HG03139 (cell line): Measurements from ENCODE around the gene RSU1.
"Not testable (repeated sequence)": the region's sequence is repeated elsewhere in the genome, so short reads cannot be mapped to it uniquely, and the experiment has no call there.

Experiments
- ATAC-seq: cut with Tn5 transposase; IDR thresholded peaks from one replicate; pipeline ENCODE4 v1.9.1; 2021; ENCODE audit not compliant: unreplicated experiment

RSU1 gene

DNA sequence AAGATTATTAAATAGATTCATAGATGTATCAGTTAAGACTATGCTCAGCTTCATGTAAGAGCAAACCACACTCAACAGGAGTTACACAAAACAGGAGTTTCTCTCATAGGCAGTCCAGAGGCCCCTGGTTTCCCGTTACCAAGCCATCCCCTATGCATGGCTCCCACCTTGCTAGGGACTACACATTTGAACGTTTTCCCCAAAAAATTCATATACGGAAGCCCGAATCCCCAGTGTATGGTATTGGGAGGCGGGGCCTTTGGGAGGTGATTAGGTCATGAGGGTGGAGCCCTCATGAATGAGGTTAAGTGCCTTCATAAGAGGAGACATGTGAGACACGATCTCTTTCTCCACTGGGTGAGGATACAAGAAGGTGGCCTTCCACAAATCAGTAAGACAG is 29.1 kb downstream of the RSU1 start:
- ATAC-seq, result no peak

DNA sequence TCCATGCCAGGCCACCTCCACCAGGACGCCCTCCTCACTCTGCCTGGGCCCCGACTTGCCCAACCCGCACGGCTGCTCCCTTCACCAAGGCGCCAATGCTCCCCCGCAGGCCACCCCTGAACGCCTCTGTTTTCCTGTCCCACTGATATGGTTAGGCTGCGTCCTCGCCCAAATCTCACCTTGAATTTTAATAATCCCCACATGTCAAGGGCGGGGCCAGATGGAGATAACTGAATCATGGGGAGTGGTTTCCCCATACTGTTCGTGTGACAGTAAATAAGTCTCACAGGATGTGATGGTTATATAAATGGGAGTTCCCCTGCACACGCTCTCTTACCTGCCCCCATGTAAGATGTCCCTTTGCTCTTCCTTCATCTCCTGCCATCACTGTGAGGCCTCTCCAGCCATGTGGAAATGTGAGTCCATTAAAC is 29.8 kb downstream of the RSU1 start:
- no peak for ATAC-seq

DNA sequence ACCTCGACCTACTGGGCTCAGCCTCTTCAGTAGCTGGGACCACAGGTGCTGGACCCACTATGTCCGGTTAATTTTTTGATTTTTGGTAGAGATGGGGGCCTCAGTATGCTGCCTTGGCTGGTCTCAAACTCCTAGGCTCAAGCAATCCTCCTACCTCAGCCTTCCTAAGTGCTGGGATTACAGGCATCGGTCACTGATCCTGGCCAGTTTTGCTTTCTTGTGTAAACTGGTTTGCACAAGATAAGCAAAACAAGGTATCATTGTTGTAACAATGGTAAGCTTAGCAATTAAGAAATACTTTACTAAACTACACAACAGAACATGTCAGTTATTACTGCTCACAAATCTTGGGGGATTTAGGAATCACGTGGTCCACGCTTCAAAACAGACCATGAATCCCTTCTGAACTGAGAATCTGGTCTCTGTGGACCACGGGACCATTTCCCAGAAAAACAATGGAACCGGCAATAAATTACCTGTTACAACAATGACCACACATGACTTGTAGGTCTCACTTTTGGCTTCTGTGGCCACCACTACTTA is 36.8 kb downstream of the RSU1 start:
- no peak for ATAC-seq

DNA sequence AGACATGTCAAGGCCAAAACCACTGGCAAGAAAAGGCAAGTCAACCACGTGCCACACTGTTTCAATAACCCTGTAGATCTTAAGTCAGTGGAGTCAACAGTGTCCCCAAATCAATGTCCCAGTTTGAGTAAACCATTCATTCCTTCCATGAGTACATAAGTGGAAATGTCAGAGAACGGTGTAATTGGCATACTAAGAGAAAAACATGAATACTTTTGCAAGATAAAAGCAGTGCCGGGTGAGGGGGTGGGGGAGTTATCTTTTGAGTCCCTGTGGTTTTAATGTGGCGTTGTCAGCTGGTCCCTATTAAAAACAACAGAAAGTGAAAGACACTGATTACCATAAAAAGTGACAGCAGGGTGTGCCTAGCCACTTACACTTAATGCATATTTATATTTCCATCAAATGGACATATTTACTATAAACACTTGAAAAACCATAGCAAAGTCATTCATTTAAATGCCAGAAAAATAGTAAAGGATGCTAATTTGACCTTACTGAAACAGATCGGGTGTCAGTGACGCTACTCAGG is 37.8 kb downstream of the RSU1 start:
- ATAC-seq, result no peak

DNA sequence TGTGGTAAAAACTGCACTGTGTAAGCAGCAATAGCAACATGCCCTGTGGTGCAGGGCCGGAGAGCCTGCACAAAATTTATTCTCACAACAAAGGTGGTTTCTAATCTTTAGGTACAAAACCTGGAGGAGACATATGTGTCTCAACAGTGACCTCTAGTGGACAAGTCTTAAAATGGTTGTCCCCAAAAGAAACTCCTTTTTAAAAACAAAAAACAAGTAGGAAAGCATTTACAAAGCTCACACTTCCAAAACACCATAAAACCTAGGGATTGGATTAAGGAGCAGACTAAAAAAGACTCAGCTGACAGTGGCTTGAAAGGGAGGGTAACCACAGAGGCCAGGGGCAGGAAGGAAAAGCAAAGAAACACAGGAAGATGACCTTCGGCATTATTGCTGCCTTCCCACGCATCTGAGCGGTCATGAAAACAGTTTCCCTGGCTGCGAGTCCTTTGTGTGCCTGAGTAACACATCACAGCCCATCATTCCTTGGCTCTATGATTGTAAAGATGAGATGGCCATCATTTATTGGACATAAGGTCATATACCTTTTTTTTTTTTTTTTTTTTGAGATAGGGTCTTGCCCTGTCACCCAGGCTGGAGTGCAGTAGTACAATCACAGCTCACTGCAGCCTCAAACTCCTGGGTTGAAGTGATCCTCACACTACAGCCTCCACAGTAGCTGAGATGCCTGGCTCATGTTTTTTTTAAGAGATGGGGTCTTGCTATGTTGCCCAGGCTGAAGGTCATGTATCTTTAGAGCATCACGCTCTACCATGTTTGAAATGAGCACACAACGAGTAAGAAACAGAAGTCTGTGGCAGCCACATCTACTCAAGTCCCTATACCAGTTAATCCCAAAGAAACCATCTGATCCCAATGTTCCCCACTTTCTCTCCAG is 39.5 kb downstream of the RSU1 start:
- ATAC-seq, result peak; percentile 53

DNA sequence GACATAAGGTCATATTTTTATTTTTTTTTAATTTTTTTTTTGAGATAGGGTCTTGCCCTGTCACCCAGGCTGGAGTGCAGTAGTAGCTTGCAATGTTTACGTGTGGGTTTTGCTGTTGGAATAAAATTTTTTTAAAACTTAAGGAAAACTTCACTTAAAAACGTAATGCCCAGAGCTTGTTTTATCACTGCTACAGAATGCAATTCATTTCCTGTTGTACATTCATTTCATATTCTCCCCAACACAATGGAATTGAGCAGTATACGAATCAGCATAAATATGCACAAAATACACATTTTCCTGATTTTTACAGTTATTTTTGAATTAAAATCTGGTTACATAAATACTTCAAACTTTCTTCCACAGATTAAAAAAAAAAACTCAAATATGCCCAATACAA is 40.3 kb downstream of the RSU1 start:
- ATAC-seq, result no peak

DNA sequence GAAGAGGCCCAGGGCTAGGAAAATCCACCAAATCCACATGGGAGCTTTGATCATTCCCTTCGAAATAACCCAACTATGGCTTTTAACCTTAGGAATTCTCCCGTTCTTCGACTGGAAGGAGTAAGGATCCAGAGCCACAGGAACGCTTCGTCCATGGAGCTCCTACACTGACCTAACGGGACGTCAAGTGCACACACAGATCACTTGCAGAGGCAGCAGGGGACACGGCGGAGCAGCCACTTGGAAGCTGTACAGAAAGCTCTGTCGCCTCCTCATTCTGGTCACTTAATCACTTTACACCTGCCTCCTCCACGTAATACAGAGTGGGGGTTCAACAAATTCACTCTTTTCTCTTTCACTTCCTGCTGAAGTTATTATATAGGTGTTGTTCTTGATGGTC is 43.9 kb downstream of the RSU1 start:
- no peak for ATAC-seq

DNA sequence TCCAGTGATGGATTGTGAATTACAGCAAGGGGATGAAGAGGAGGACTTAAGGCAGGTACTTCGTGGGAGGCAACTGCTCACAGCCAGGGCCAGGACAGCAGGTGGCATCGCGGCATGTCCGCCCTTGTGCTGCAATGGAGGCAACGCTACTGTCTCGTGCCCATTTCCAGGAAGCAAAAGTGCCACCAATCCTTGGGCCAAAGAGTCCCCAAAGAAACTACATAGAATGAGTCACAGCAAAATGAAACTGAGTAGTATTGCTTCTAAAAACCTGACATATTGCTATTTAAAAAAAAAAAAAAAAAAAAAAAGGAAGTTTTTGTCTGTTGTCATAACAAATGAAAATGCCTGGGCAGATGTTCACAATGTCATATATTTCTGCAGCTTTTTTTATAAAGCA is 46.6 kb downstream of the RSU1 start:
- ATAC-seq, result no peak

DNA sequence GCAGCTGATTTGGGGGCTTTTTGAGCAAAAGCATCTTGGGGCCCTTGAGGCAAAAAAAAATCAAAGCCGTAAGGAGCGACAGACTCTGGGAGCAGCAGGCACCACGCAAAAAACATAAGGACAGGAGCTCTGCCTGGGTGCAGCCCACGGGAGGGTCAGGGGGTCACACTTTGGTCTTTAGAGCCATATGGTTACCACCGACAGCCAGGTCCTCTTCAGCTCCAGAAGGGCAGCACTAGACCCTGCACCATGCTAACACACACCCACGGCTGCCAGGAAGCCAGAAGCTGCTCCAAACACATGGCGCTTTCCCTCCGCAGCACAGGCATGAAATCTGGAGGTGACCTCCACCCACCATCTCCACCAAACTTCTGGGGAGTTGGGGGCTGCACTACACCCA is 47.1 kb downstream of the RSU1 start:
- no peak for ATAC-seq

DNA sequence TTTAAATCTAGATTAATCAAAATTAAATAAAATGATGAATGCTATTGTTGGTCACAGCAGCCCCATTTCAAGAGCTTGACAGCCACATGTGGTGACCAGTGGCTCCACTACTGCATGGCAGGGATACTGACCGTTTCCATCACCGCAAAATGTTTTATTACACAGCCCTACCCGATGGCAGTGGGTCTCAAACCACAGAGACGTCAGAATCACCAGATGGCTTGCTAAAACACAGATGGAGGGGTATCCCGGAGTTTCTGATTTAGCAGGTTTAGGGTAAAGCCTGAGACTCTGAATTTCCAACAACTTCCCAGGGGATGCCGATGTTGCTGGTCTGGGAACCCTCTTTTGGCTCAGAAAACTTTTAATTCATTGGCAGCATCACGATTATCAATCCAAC is 47.9 kb downstream of the RSU1 start:
- ATAC-seq, result no peak

DNA sequence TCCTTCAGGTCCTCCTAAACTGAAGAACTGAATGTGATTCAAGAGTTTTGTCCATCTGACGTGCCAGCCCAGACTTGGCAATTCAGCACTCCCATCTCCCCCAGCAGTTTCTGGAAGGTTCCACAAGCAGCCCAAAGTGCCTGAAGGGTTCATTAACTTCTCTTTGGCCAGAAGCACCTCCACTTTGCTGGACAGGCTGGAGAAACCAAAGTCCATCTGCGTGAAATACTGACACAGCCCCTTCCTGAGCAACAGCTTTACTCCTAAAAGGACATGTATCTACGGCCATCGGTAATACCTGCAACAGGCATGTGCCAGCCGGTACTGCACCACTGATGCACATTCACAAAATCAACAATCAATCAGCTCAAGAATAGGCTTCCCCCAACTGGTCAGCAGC is 48.5 kb downstream of the RSU1 start:
- no peak for ATAC-seq

DNA sequence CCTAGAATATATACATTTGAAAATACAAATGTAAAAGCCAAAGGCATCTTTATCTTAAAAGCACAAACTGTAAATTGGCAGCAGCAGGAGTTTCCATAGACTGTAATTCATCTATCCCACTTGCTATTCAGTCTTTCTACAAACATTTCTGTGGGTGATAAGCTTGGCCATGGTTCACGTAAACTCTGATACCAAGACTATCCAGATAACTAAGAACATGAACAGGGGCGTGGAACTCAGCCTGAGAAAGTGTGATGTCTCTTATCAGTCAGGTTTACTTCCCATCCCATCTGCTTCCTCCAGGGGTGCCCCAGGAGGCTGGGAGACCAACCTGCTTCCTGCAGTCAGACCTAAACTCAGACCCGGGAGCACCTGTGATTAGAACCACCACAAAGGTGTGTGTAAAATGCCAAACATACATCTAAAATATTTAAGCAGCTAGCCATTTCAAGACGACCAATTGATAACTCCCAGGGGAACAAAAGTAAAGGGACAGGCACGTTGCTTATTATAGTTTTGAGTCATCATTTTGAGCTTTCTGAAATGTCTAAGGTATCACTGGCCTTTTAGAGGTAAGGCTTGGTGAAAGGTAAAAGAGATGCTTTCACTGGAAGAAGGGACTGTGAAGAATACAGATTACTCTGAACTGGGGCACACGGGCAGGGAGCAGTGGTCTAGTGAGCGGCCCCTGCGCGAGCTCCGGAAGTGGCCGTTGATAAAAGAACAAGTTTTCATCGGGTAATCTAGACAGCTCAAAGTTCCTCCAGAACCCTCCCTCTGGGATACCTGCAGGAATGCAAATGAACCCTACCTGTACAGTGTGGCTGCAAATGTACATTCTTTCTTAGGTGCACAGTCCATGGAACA is 51.5 kb downstream of the RSU1 start:
- peak; percentile 46 for ATAC-seq

DNA sequence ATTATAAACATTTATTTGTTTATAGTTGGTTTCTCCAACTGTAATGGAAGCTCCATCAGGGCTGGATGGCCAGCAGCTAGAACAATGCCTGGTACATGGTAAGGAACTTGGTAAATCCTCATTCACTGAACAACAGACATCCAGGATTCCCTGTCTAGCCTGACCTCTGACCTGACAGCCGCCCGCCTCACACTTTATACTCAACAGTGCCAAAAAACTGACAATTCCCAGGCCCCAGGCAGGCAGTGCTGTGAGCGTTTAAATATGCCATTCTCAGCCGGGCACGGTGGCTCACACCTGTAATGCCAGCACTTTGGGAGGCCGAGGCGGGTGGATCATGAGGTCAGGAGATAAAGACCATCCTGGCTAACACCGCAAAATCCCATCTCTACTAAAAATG is 55.9 kb downstream of the RSU1 start:
- no peak for ATAC-seq

DNA sequence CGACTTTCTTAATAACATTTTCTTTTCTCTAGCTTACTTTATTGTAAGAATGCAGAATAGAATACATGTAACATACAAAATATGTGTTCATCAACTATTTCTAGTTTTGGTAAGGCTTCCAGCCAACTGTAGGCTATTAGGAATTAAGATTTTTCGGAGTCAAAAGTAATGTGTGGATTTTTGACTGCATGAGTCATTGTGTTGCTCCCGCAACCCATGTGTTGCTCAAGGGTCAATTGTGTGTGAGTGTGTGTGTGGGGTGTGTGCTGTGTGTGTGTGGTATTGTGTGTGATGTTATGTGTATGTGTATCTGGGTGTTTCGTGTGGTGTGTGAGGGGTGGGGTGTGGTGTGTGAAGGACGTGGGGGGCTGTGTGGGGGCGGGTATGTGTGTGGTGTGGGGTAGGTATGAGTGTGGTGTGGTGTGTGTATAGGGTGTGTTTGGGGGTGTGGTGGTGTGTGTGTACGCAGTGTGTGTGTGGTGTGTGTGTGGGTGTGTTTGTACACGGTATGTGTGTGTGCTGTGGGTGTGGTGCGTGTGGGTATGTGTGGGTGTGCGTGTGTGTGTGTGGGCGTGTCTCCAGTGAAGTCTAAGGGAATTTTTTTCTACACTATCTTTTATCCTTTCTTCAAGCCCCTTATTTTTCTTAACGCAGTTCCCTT is 60.5 kb downstream of the RSU1 start:
- no peak for ATAC-seq

DNA sequence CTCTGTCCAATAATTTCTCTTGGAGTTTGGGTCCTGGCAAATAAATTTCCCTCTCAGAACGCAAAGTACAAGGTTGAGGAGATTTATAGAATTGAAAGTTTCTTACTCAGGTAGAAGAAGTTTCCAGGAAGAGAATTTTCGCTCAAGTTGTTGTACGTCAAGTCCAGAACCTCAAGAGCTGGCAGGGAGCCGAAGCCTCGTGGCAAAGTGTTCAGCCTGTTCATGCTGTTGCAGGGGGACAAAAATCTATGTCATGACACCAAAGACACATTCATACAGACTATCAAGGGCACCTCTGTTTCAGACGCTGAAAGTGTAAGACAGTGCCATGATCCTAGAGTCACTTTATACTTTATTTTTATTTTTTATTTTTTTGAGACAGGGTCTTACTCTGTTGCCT is 62.5 kb downstream of the RSU1 start:
- no peak for ATAC-seq

DNA sequence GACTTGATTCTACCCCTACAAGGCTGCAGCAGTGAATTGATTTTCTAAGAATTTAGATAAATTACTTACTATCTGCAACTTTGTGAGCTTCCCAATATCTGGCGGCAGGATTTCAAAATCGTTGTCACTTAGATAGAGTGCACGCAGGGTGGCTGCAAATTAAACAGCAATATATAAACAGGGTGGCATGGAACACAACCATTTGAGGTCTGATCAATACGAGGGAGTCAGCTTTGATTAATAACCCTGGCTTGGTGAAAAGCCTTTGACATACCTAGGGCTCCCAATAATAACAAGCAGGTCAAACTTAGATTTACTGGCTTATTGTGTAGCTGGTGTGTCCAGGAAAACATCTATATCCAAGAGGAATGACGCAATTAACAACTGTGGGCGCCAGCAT is 64.4 kb downstream of the RSU1 start:
- ATAC-seq, result not testable (repeated sequence)

DNA sequence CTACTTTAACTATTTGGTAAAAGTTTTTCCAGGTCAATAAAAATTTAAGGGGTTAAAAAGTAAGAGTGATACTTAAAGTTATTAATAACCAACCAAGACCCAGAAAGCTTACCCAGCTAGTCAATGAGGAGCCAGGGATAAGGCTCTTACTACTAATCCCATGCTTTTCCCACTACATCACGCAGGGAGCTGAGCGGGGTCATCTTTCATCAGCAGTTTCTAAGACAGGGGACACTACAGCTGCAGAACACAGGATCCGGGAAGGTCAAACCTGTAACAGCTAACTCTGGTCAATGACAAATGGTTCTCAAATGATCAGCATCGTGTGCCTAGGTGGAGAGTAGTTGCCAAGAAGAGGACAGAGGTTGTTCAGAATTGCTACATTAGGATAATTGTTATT is 65.1 kb downstream of the RSU1 start:
- no peak for ATAC-seq

DNA sequence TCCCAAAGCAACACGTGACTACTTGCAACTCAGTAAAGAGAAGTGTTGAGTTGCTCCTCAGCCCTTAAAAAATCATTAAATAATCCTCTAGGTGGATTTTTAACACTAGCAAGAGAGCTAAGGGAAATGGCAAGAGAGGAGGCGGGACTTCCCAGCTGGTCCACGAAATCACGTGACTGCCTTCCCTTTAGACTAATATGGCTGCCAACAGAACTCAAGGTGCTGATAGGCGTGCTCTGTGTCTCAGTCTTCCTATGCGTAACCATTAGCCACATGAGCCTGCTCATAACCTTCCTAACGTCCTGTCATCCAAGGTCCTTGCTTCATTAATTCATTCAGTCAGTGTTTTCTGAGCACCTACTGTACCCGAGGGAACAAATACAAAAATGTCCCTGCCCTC is 66.0 kb downstream of the RSU1 start:
- ATAC-seq, result no peak

DNA sequence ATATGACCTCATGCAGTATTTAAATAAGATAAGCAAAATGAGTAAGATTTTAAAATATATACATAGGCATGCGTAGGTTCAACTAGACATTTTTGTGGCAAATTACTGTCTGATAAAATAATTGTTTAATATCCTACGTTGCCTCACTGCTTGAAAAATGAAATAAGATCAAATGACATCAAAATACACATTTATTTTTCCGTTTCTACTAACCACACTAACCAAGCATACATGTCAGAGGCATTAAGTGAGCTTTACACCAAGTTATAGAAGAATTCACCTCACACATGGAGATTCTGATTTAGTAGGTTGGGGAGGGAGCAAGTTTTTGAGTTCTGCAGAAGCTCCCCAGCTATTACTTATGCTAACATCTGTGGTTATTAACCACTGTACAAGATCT is 66.8 kb downstream of the RSU1 start:
- no peak for ATAC-seq

DNA sequence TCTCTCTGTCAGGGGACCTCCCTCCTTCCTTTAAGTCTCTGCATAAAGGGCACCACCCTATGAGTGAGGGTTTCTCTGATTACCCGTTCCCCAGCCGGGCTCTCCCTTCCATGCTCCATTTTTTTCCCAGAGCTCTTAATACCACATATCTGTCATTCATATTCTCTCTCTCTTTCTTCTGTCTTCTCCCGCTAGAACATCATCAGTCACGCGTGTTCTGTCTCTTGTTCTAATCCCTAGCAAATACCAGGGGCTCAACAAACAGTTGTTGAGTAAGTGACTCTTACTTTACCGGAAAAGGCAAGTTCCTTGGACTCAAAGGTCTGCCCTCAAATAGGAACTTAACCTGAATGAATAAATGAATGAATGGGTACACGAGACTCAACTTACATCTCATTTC is 68.5 kb downstream of the RSU1 start:
- no peak for ATAC-seq

DNA sequence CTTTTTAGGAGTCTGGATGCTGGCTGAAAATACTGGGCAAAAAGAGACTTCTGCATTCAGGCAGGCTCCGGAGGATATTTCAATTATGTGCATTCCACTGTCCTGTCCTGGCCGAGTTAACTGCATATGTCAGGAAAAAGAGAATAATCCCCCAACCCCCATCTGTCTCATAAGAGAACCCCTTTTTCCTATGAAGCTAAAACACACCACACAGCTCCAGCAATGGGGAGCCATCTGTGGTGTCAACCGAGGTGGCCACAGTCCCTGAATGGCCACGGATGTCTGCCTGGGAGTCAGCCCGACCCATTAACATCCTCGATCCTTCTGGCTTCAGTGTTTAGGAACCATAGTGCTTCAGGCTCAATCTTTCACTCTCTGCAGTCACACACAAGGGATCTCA is 70.4 kb downstream of the RSU1 start:
- no peak for ATAC-seq
